OCI-LY3 (cell line): Measurements from ENCODE around the gene SPNS3.

Experiments used
- H2AFZ ChIP-seq: fragments of 200-600, 300-600 bp; shearing (Covaris generic); 2 replicates; pipeline ENCODE4 v1.6.0; 2014; ENCODE audit warnings: antibody characterized with exemption, low read depth, low read length
- H3K27ac ChIP-seq: fragments of 200-600, 300-600 bp; sonication (generic); 2 replicates; pipeline ENCODE4 v1.5.1; 2014; ENCODE audit warnings: mild to moderate bottlenecking, low read length, moderate library complexity, mixed read lengths
- H3K27me3 ChIP-seq: fragments of 200-600, 300-600 bp; sonication (generic); 2 replicates; pipeline ENCODE4 v1.6.1; 2014; ENCODE audit warnings: low read depth, low read length, mixed read lengths
- H3K36me3 ChIP-seq: fragments of 200-600, 300-600 bp; sonication (generic); replicated peaks from 2 replicates; pipeline ENCODE3; 2014; ENCODE audit warnings: low read depth, low read length, mixed read lengths
- H3K4me1 ChIP-seq: fragments of 300-600, 200-600 bp; sonication (generic); 2 replicates; pipeline ENCODE4 v1.6.1; 2014; ENCODE audit warnings: low read length, mixed read lengths
- H3K4me2 ChIP-seq: fragments of 200-600, 300-600 bp; sonication (generic); 2 replicates; pipeline ENCODE4 v1.6.1; 2014; ENCODE audit warnings: low read length, mixed read lengths
- H3K4me3 ChIP-seq: fragments of 300-600, 200-600 bp; sonication (generic); 2 replicates; pipeline ENCODE4 v1.5.1; 2014; ENCODE audit warnings: antibody characterized with exemption, mild to moderate bottlenecking, low read length, moderate library complexity
- H3K79me2 ChIP-seq: fragments of 300-600, 200-600 bp; shearing (Covaris generic); 2 replicates; pipeline ENCODE4 v1.6.1; 2014; ENCODE audit warnings: mild to moderate bottlenecking, low read length, mixed read lengths
- H3K9ac ChIP-seq: fragments of 300-600, 200-600 bp; shearing (Covaris generic); 2 replicates; pipeline ENCODE4 v1.6.0; 2014; ENCODE audit warnings: mild to moderate bottlenecking, low read length, moderate library complexity
- H3K9me3 ChIP-seq: fragments of 200-600, 300-600 bp; shearing (Covaris generic); 2 replicates; pipeline ENCODE4 v1.6.1; 2014; ENCODE audit warnings: low read length, mixed read lengths; ENCODE audit not compliant: insufficient read depth
- H4K20me1 ChIP-seq: fragments of 200-600, 300-600 bp; sonication (generic); 2 replicates; pipeline ENCODE4 v1.6.1; 2016; ENCODE audit warnings: low read length, mixed read lengths; ENCODE audit not compliant: insufficient read depth
- EZH2phosphoT487 ChIP-seq: fragments of 200-600 bp; shearing (Covaris generic); IDR thresholded peaks from 2 replicates; pipeline ENCODE4 v1.6.1; 2018; ENCODE audit warnings: antibody characterized with exemption, mixed run types, low read depth
- TF ChIP-seq, protein P1 (sequence below): fragments of 200-600, 300-600 bp; sonication (generic); IDR thresholded peaks from 2 replicates; pipeline ENCODE4 v1.5.1; 2014; ENCODE audit warnings: antibody characterized with exemption, low read length, low read depth

SPNS3 gene

DNA sequence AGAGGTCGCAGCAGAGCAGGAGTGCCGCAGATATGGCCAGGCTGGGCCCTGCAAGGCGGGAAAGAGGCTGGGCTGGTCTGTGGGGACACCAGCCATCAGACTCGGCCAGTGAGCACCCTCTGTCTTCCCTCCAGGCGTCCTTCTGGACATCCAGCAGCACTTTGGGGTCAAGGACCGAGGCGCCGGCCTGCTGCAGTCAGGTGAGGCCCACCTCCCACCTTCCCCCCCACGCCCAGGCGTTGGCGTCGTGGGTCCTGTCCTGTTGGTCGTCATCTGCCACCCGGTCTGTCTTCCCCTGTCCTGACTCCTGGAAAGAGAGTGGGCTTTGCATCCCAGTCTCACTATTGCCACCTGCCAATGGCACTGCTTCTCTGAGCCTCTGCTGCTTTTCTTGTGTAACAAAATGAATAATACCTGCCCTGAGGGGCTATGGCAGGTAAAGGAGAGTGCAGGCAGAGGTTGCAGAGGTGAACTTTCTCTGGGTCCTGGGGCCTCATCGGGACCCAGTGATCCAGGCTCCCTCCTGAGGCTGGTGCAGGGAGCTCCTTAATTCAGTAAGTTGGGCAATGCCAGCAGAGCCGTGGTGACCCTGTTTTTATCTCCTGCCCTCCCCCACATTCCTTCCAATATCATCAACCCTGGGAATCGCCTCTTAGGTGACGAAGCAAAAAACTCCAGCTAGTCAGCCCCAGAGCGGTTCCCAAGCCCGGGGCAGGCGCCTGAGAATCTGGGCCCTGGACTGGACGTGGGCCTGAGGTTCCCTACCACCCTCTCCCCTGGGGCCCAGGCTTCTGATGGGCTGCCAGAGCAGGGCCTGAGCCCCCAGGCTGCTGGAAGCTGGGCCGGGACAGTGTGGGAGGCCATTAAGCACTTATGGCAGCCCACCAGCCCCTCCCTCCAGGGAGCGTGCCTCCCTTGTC lies 79.6 kb downstream of the SPNS3 start:
- Histone ChIP-seq H3K27me3 (no peaks in the 10 kb centered on the region), H3K79me2 (no peaks in the 10 kb centered on the region), H3K27ac (no peak overlapping the region), H3K9me3 (no peaks in the 10 kb centered on the region), H3K4me2 (no peak overlapping the region), H2AFZ (no peak overlapping the region), H3K36me3 (no peaks in the 10 kb centered on the region), H3K4me1 (peaks cover 7% of the 10 kb centered on the region), H4K20me1 (no peaks in the 10 kb centered on the region), H3K9ac (no peak overlapping the region), H3K4me3 (no peak overlapping the region)
- TF ChIP-seq, protein P1, sequence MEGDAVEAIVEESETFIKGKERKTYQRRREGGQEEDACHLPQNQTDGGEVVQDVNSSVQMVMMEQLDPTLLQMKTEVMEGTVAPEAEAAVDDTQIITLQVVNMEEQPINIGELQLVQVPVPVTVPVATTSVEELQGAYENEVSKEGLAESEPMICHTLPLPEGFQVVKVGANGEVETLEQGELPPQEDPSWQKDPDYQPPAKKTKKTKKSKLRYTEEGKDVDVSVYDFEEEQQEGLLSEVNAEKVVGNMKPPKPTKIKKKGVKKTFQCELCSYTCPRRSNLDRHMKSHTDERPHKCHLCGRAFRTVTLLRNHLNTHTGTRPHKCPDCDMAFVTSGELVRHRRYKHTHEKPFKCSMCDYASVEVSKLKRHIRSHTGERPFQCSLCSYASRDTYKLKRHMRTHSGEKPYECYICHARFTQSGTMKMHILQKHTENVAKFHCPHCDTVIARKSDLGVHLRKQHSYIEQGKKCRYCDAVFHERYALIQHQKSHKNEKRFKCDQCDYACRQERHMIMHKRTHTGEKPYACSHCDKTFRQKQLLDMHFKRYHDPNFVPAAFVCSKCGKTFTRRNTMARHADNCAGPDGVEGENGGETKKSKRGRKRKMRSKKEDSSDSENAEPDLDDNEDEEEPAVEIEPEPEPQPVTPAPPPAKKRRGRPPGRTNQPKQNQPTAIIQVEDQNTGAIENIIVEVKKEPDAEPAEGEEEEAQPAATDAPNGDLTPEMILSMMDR = no peak
- no peak for TF ChIP-seq EZH2phosphoT487

DNA sequence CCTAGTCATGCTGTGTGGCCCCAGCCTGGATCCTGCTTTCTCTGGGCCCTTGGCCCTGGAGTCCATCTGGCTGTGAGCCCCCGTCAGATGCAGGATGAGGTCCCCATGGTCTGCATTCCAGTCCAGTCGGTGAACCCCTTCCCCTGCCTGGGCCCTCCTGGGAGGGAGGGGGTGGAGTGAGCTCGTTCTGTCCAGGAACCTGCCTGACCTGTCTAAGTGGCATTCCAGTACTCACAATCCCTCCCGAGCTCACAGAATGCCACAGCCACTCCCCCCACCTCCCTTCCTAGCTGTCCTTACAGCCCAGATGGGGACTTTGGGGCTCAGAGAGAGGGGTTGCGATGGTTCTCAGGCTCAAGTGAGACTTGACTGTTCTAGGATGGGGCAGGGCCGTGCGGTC lies 80.5 kb downstream of the SPNS3 start:
- Histone ChIP-seq H3K4me1 (peaks cover 15% of the 10 kb centered on the region), H3K9me3 (no peaks in the 10 kb centered on the region), H2AFZ (no peak overlapping the region), H3K4me2 (no peak overlapping the region), H3K79me2 (no peaks in the 10 kb centered on the region), H3K27me3 (no peaks in the 10 kb centered on the region), H3K9ac (no peak overlapping the region), H3K27ac (no peak overlapping the region), H3K36me3 (no peaks in the 10 kb centered on the region), H4K20me1 (no peaks in the 10 kb centered on the region), H3K4me3 (no peak overlapping the region)
- TF ChIP-seq, protein P1 = no peak
- TF ChIP-seq EZH2phosphoT487 = no peak

DNA sequence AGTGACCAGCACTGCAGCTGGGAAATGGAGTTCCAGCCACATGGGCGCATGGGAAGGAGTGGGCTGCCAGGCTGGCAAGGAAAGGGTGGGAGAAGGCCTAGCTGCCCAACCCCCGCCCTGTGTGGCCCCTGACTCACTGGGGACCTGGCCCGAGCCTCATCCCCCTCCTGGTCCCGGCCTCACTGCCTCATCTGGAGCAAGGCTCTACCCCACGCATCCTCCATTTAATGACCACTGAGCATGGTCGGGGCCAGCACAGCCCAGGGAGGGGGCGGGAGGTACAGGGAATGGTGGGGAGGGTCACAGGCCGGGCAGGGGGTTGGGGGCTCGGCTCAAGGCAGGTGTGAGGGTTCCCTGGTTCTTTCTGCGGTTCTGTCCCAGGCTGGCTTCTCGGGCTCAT lies 81.0 kb downstream of the SPNS3 start:
- H3K79me2 ChIP-seq = no peaks in the 10 kb centered on the region
- no peak overlapping the region for H3K4me2 ChIP-seq
- no peaks in the 10 kb centered on the region for H3K27me3 ChIP-seq
- no peaks in the 10 kb centered on the region for H4K20me1 ChIP-seq
- no peak overlapping the region for H2AFZ ChIP-seq
- peaks cover 16% of the 10 kb centered on the region for H3K4me1 ChIP-seq
- TF ChIP-seq EZH2phosphoT487 = no peak
- TF ChIP-seq, protein P1 = no peak
- no peak overlapping the region for H3K27ac ChIP-seq
- no peak overlapping the region for H3K9ac ChIP-seq
- no peaks in the 10 kb centered on the region for H3K36me3 ChIP-seq
- no peak overlapping the region for H3K4me3 ChIP-seq
- H3K9me3 ChIP-seq = no peaks in the 10 kb centered on the region

DNA sequence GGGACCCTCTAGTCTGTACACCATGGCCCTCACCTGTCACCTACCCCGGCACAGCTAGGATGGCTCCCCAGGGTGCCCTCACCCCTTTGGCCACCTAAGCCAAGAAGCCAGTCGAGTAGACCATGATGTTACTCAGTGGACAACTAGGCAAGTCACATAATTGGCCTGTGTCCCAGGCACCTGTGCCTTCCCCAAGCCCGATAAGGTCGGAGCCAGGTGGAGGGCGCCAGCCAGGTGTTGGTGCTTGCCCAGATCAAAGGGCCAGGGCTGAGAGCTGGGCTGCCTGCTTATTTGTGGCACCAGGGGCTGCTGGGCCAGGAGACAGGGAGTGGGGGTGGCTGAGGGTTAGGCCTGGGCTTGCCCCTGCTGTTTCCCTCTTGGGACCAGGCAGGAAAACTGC lies 81.8 kb downstream of the SPNS3 start:
- Histone ChIP-seq H2AFZ (no peak overlapping the region), H4K20me1 (no peaks in the 10 kb centered on the region), H3K4me3 (no peak overlapping the region), H3K4me1 (peaks cover 16% of the 10 kb centered on the region), H3K9me3 (no peaks in the 10 kb centered on the region), H3K36me3 (no peaks in the 10 kb centered on the region), H3K4me2 (no peak overlapping the region), H3K27me3 (no peaks in the 10 kb centered on the region), H3K27ac (no peak overlapping the region), H3K79me2 (no peaks in the 10 kb centered on the region), H3K9ac (no peak overlapping the region)
- no peak for TF ChIP-seq EZH2phosphoT487
